Mesodermal cell (in vitro differentiated cells): Measurements from ENCODE around the gene NR2C2AP.

Experiments used
- H3K27ac ChIP-seq: 2 replicates; pipeline ENCODE4 v1.7.0; 2013; ENCODE audit warnings: mild to moderate bottlenecking, low read depth, low read length, moderate library complexity; ENCODE audit not compliant: severe bottlenecking
- H3K36me3 ChIP-seq: 2 replicates; pipeline ENCODE4 v1.7.1; 2013; ENCODE audit warnings: mild to moderate bottlenecking, low read length, moderate library complexity; ENCODE audit not compliant: control insufficient read depth, insufficient read depth
- H3K4me1 ChIP-seq: one replicate; pipeline ENCODE4 v1.7.1; 2013; ENCODE audit warnings: mild to moderate bottlenecking, low read length; ENCODE audit not compliant: insufficient read depth, control insufficient read depth, poor library complexity, severe bottlenecking
- H3K4me3 ChIP-seq: 2 replicates; pipeline ENCODE4 v1.7.0; 2013; ENCODE audit warnings: low read length, control low read depth, mild to moderate bottlenecking; ENCODE audit not compliant: insufficient read depth, poor library complexity, severe bottlenecking; ENCODE audit errors: extremely low read depth
- H3K9me3 ChIP-seq: 2 replicates; pipeline ENCODE4 v1.7.1; 2013; ENCODE audit warnings: mild to moderate bottlenecking, low read length, moderate library complexity; ENCODE audit not compliant: control insufficient read depth
- WGBS, 2 experiments: methylation state at CpG; one replicate each; pipeline ENCODE4 v1.1.5; 2013; ENCODE audit warnings: missing lambda C conversion rate in 2 of 2; ENCODE audit not compliant: insufficient coverage in 2 of 2; 5-methylcytosine and 5-hydroxymethylcytosine counted together

NR2C2AP gene

DNA sequence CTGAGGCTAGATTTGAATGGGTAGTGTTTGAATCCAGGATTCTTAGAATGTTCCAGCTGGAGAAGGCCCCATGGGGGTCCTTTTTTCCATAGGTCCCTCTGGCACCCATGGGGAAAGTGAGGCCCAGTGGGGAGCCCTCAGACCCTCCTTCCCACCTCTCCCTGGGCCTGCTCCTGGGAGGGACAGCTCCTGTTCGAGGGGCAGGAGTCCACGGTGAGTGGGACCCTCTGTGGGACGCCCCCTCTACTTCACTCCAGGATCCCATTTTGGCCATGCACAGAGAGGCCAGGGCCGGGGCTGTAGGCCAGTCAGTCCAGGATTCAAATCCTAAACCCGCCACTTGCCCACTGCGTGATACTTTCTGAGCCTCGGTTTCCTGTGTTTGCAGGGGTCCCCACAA is 40.7 kb downstream of the NR2C2AP start:
- no peak overlapping the region for H3K27ac ChIP-seq
- H3K4me1 ChIP-seq = no peaks in the 10 kb centered on the region
- H3K9me3 ChIP-seq = no peaks in the 10 kb centered on the region
- no peak overlapping the region for H3K4me3 ChIP-seq
- no peaks in the 10 kb centered on the region for H3K36me3 ChIP-seq
- WGBS, 2 experiments = 92 to 93% methylated on average over 7 of the region's 7 CpGs

DNA sequence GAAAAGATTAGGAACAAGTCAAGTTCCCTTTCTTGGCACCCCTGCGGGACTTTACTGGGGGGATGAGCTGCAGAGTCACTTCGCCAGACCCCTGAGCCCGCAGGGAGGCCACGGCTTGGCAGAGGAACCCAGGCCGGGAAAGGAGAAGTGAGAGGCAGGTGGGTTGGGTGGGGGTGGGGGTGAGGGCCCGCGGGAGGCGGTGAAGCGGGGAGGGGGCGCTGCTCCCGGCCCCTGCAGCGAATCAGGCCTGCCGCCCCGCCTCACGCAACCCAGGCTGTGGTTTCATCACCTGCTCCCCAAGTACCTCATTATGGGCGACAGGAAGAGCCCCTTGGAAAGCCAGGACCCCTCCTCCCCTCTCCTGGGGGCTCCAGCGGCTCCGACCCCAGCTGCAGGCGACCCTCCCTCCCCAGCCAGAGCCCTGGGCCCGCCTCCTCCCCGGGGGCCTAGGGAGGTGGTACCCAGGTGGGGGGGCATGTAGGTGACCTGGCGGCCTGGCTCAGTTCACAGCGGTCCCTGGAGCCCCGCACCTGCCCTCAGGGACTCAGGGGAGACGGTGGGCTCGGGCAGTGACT is 42.7 kb downstream of the NR2C2AP start:
- no peak overlapping the region for H3K27ac ChIP-seq
- H3K9me3 ChIP-seq = no peaks in the 10 kb centered on the region
- no peak overlapping the region for H3K4me3 ChIP-seq
- 91 to 94% methylated on average over 6 to 8 of the region's 26 CpGs for WGBS, 2 experiments
- no peaks in the 10 kb centered on the region for H3K36me3 ChIP-seq
- no peaks in the 10 kb centered on the region for H3K4me1 ChIP-seq

DNA sequence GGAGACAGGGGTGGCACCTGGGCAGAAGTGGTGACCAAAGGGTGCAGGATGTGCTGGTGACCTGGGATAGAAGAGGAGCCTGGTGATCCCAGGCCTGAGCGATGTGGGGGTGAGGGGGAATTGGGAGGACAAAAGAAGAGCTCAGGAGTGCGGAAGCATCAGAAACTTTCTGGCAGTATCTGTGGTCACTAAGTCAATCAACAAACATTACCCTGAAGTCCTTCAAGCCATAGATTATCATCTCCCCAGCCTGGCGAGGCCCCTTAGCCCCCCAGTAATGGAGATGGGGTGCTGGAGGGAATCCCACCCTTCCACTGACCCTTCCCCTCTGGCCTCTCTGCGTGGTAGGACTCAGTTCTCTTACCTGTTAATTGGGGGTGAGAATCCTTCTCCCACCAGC is 43.7 kb downstream of the NR2C2AP start:
- H3K36me3 ChIP-seq = no peaks in the 10 kb centered on the region
- no peak overlapping the region for H3K4me3 ChIP-seq
- H3K27ac ChIP-seq = no peak overlapping the region
- no peaks in the 10 kb centered on the region for H3K4me1 ChIP-seq
- no peaks in the 10 kb centered on the region for H3K9me3 ChIP-seq
- WGBS, 2 experiments = 100% methylated on average over 1 of the region's 4 CpGs; no CpG with 5 or more reads in 1 of the 2 experiments

DNA sequence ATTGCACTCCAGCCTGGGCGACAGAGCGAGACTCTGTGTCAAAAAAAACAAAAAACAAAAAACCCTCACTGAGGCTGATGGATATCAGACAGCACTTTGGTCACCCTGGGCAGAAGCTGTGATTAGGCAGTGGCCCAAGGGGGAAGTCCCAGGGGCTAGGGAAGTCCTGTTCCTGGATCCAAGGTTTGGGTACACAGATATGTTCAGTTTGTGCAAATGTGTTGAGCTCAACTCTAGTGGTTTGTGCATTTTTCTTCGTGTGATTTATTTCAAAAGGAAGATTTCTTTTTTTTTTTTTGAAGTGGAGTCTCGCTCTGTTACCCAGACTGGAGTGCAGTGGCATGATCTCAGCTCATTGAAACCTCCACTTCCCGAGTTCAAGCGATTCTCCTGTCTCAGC is 45.4 kb downstream of the NR2C2AP start:
- Histone ChIP-seq H3K36me3 (no peaks in the 10 kb centered on the region), H3K4me1 (no peaks in the 10 kb centered on the region), H3K9me3 (no peaks in the 10 kb centered on the region), H3K4me3 (no peak overlapping the region), H3K27ac (no peak overlapping the region)
- 80 to 89% methylated on average over 1 to 4 of the region's 6 CpGs for WGBS, 2 experiments

DNA sequence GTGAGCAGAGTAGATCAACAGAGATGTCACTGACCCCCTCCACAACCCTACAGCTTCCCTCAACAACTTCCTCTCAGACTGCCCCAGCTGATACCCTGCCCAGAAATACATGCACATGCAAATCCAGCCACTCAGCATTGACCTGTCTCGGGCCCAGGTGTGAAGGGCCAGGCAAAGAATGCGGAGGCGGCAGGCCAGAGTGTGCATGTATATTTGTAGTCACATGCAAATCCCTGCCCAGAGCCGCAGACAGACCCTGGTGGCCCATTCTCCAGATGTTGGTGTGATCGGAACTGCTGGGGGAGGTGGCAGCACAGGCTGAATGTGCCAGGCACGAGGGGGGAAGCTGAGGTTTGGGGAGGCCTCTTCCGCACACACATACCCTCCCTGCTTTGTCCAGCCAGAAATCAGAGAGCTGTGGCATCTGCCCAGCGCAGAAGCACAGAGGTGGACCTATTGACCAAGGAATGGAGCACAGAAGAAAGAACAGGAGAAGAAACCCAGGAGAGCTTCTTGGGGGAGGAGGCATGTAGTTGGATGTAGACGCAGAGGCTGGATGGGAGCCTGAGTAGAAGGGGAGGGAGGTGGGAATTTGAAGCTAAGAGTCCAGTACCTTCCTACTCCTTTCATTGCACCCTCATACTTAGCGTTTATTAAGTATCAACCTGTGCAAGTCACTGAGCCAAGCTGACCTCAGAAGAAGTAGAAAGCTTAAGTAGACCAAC is 47.6 kb downstream of the NR2C2AP start:
- no peak overlapping the region for H3K4me3 ChIP-seq
- H3K4me1 ChIP-seq = no peaks in the 10 kb centered on the region
- H3K36me3 ChIP-seq = no peaks in the 10 kb centered on the region
- H3K9me3 ChIP-seq = no peaks in the 10 kb centered on the region
- 78 to 91% methylated on average over 4 to 5 of the region's 10 CpGs for WGBS, 2 experiments
- H3K27ac ChIP-seq = no peak overlapping the region

DNA sequence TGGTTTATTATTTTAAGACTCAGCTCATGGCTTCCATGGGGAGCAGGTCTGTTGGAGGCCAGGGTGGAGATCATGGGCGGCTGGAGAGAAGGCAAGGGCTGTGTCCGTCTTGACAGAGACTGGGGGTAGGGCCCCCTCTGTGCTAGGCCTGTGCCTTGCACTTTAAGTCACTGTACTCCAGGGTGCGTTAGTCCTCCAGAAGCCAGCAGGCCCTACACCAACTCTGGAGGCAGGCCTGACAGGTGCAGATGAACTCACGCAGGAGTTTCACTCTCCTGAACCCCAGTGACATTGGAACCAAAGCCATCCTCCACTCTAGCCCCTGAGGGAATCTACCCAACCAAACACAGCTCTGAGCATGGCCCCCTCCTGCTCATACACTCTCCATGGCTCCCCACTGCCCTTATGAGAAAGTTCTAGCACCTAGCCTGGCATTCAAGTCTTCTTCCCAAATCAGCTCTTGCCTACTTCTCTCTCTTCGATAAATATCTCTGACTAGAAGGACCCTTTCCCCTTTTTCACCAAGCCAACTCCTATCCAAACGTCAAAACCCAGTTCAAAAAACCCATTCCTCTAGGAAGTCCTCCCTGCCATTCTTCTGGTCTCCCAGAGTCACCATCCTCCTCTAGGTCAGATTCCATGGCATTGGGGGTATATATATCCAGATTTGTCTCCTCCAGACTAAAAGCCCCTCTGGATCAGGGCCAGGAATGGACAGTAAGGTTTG is 48.3 kb downstream of the NR2C2AP start:
- H3K4me1 ChIP-seq = no peaks in the 10 kb centered on the region
- H3K27ac ChIP-seq = no peak overlapping the region
- 89 to 94% methylated on average over 5 to 6 of the region's 6 CpGs for WGBS, 2 experiments
- no peak overlapping the region for H3K4me3 ChIP-seq
- no peaks in the 10 kb centered on the region for H3K36me3 ChIP-seq
- H3K9me3 ChIP-seq = no peaks in the 10 kb centered on the region

DNA sequence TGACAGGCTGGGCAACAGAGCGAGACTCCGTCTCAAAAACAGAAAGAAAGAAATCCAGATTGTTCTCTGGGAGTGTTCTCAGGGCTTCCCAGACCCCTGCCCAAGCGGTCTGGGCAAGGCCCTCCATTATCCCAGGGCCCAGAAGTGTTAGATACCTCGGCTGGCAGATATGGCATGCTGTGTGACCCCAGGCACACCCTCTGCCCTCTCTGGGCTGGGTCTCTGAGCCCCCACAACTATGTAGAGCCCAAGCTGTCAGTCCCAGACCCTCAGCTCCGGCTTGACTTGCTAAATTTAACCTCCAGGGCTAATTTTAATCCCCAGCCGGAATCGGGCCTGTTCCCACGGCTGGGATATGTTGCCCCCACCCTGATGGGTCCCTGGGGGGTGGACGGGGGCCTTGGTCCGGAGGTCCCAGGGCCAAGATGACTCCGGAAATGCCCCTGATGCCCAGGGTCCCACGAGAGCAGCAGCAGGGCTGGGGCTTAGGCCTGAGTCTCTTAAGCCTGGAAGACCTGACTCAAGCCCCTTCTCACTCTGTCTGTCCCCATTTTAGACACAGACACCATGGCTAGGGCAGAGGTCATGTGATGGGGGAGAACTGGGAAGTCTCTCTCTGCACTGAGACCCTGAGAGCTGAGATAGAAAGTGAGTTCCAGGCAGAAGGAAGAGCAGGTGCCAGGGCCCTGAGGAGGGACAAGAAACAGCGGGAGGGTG is 50.4 kb downstream of the NR2C2AP start:
- H3K4me1 ChIP-seq = no peaks in the 10 kb centered on the region
- H3K36me3 ChIP-seq = no peaks in the 10 kb centered on the region
- 83 to 89% methylated on average over 11 to 12 of the region's 13 CpGs for WGBS, 2 experiments
- no peak overlapping the region for H3K27ac ChIP-seq
- H3K9me3 ChIP-seq = no peaks in the 10 kb centered on the region
- no peak overlapping the region for H3K4me3 ChIP-seq

DNA sequence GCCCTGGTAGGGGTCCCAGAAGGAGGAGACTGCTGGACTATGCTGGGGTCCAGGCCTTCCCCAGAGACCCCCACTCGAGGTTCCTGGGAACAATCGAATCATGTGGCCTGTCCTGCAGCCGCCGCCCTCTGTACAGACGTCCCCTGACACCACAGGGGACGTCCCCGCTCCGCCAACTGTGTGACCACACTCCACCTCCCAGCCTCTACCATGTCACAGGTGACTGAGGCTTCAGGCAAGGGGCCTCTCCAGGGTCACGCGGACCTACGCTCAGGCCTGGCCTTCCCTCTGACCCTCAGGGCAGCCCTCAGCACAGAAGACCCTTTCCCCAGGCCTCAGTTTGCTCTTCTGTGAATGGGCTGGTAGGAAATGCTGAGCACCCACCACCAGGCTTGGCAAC is 51.8 kb downstream of the NR2C2AP start:
- no peak overlapping the region for H3K4me3 ChIP-seq
- no peaks in the 10 kb centered on the region for H3K4me1 ChIP-seq
- no peaks in the 10 kb centered on the region for H3K9me3 ChIP-seq
- H3K36me3 ChIP-seq = no peaks in the 10 kb centered on the region
- 83 to 88% methylated on average over 8 to 10 of the region's 11 CpGs for WGBS, 2 experiments
- no peak overlapping the region for H3K27ac ChIP-seq
